Measurements from ENCODE around the gene SYK.
"Not testable (repeated sequence)": the region's sequence is repeated elsewhere in the genome, so short reads cannot be mapped to it uniquely, and the experiment has no call there.

Gene SYK

DNA sequence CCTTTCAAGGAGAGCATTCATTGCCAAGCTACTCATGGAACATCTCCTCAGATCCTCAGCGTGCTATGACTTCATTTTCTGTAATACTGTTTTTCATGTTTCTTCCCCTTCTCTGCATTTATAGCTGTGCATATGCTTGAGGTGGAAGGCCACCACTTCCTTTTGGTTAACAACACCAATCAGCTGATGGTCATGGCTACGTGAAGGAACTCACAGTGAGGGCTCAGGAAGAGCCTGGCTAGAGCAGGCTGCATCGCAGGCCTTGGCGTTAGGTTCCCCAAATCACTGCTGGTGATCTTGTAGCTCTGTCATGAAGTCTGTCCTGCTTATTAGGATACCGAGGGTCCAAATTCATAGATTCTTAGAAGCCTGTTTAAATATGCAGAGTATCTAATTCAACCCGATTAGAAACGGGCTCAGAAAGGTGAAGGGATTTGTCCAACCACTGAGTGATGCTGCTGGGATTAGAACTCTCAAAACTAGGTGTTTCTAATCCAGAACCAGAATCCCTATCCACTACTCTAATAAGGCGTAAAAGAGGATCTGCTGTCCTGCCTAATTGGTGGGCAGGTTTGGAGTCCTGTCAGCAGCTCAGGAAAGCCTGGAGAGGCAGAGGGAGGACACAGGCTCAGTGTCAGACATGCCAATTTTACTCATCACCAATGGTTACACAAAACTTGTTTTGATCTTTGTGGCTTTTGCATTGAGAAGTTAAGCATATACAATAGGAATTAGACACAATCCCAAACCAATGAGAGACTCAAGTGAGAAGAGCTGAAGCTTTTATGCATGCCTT is 7.5 kb downstream of the SYK start:
- DNase-seq (ENCODE audit: low read depth, low spot score), result no peak
- H3K9me3 ChIP-seq (ENCODE audit: control insufficient read depth, insufficient read depth, low read length), result no peaks in the 10 kb centered on the region
- H3K4me1 ChIP-seq (ENCODE audit: control insufficient read depth, insufficient read depth, low read length), result no peaks in the 10 kb centered on the region
- H3K36me3 ChIP-seq (ENCODE audit: control insufficient read depth, insufficient read depth, low read length), result no peaks in the 10 kb centered on the region
- H3K27me3 ChIP-seq (ENCODE audit: control insufficient read depth, insufficient read depth, low read length), result no peaks in the 10 kb centered on the region
- no peak overlapping the region for H3K4me3 ChIP-seq (ENCODE audit: low read length)
- H3K27ac ChIP-seq (ENCODE audit: low read length), result no peak overlapping the region
- WGBS (ENCODE audit: insufficient coverage, insufficient read length), result no CpG with 5 or more reads among the region's 8 CpGs

DNA sequence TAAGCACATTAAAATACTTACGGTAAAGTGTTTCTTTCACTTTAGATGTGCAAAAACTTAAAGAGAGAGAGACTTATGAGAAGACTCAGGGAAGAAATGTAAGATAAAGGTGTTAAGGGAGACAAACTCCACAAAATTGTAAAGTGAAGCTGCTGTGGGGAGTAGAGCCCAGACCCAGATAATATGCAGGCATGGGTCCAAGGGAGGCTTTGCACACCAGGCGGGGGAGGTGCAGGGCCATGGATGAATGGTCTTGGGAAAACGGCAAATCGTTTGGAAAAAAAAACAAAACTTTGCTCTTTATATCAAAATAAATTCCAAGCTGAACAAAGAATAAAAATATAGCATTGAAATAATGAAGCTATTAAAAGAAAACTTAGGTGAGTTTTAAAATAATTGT is 9.1 kb downstream of the SYK start:
- Histone ChIP-seq H3K9me3 (ENCODE audit: control insufficient read depth, insufficient read depth, low read length) (no peaks in the 10 kb centered on the region), H3K4me1 (ENCODE audit: control insufficient read depth, insufficient read depth, low read length) (peaks cover 3% of the 10 kb centered on the region; the same call in 1 of the 2 replicates), H3K4me3 (ENCODE audit: low read length) (no peak overlapping the region), H3K27me3 (ENCODE audit: control insufficient read depth, insufficient read depth, low read length) (no peaks in the 10 kb centered on the region), H3K27ac (ENCODE audit: low read length) (no peak overlapping the region), H3K36me3 (ENCODE audit: control insufficient read depth, insufficient read depth, low read length) (no peaks in the 10 kb centered on the region; the same call in 1 of the 2 replicates)
- DNase-seq (ENCODE audit: low read depth, low spot score), result no peak
- WGBS (ENCODE audit: insufficient coverage, insufficient read length), result no CpG with 5 or more reads among the region's 4 CpGs

DNA sequence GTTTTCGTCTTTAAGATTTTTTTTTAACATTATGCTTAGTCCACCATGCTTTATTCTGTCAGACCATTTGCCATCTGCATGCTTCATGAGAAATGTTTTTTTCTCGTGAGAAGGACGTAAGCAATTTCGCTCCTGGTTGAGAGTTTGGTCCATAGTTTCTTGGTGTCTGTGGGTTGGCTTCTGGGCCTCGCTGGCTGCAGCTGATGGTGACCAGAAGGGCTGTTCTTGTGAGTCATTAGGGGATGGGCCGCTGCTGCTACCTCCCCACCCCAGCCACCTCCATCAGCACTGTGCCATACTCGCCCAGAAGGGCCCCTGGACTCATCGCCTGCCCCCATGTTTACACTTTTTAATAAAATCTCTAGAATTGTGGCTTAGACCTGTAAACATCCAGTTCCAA is 11.4 kb downstream of the SYK start:
- Histone ChIP-seq H3K27me3 (ENCODE audit: control insufficient read depth, insufficient read depth, low read length) (no peaks in the 10 kb centered on the region), H3K36me3 (ENCODE audit: control insufficient read depth, insufficient read depth, low read length) (no peaks in the 10 kb centered on the region; the same call in 1 of the 2 replicates), H3K9me3 (ENCODE audit: control insufficient read depth, insufficient read depth, low read length) (no peaks in the 10 kb centered on the region), H3K4me1 (ENCODE audit: control insufficient read depth, insufficient read depth, low read length) (peaks cover 3% of the 10 kb centered on the region; the same call in 1 of the 2 replicates), H3K27ac (ENCODE audit: low read length) (no peak overlapping the region), H3K4me3 (ENCODE audit: low read length) (no peak overlapping the region)
- DNase-seq (ENCODE audit: low read depth, low spot score), result no peak
- no CpG with 5 or more reads among the region's 8 CpGs for WGBS (ENCODE audit: insufficient coverage, insufficient read length)

DNA sequence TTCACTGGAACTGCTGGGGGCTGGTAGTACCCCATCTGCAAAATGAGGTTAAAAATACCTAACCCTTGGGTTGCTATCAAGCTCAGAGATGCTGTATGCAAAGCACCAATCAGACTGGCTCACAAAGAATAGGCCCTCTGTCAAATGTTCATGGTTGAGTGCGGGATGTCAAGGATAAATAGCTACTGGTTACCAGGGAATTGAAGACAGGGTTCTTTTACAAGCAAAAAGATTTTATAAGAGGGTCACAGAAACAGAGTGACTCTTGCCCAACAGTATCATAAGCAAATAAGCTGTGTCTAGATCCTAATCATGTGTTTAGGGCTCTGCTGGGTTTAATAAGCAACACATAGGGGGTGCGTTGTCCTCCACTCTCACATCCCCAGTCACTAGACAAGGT is 11.9 kb downstream of the SYK start:
- H3K4me1 ChIP-seq (ENCODE audit: control insufficient read depth, insufficient read depth, low read length), result peaks cover 3% of the 10 kb centered on the region; the same call in 1 of the 2 replicates
- no peak overlapping the region for H3K27ac ChIP-seq (ENCODE audit: low read length)
- DNase-seq (ENCODE audit: low read depth, low spot score), result no peak
- H3K27me3 ChIP-seq (ENCODE audit: control insufficient read depth, insufficient read depth, low read length), result no peaks in the 10 kb centered on the region
- WGBS (ENCODE audit: insufficient coverage, insufficient read length), result no CpG with 5 or more reads among the region's 2 CpGs
- H3K4me3 ChIP-seq (ENCODE audit: low read length), result no peak overlapping the region
- no peaks in the 10 kb centered on the region; the same call in 1 of the 2 replicates for H3K36me3 ChIP-seq (ENCODE audit: control insufficient read depth, insufficient read depth, low read length)
- H3K9me3 ChIP-seq (ENCODE audit: control insufficient read depth, insufficient read depth, low read length), result no peaks in the 10 kb centered on the region

DNA sequence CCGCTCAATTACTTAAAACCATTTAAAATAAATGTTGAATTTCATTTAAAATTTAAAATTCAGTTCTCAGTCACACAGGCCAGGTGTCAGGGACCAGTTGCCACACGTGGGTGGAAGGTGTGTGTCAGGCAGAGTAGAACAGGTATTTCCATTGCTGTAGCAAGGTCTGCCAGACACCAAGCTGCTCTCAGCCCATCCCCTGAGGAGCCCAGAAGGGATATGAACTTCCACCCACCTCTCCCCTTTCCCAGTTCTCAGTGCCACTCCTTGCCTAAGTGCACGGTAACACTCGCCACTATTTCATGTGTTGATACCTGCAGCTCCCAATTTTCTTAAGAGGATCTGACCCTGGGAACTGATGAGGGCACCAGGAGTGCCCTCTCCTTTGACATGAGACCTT is 12.7 kb downstream of the SYK start:
- Histone ChIP-seq H3K9me3 (ENCODE audit: control insufficient read depth, insufficient read depth, low read length) (no peaks in the 10 kb centered on the region), H3K36me3 (ENCODE audit: control insufficient read depth, insufficient read depth, low read length) (no peaks in the 10 kb centered on the region; the same call in 1 of the 2 replicates), H3K27ac (ENCODE audit: low read length) (no peak overlapping the region), H3K27me3 (ENCODE audit: control insufficient read depth, insufficient read depth, low read length) (no peaks in the 10 kb centered on the region), H3K4me1 (ENCODE audit: control insufficient read depth, insufficient read depth, low read length) (peaks cover 3% of the 10 kb centered on the region; the same call in 1 of the 2 replicates), H3K4me3 (ENCODE audit: low read length) (no peak overlapping the region)
- WGBS (ENCODE audit: insufficient coverage, insufficient read length), result no CpG with 5 or more reads among the region's 4 CpGs
- DNase-seq (ENCODE audit: low read depth, low spot score), result no peak

DNA sequence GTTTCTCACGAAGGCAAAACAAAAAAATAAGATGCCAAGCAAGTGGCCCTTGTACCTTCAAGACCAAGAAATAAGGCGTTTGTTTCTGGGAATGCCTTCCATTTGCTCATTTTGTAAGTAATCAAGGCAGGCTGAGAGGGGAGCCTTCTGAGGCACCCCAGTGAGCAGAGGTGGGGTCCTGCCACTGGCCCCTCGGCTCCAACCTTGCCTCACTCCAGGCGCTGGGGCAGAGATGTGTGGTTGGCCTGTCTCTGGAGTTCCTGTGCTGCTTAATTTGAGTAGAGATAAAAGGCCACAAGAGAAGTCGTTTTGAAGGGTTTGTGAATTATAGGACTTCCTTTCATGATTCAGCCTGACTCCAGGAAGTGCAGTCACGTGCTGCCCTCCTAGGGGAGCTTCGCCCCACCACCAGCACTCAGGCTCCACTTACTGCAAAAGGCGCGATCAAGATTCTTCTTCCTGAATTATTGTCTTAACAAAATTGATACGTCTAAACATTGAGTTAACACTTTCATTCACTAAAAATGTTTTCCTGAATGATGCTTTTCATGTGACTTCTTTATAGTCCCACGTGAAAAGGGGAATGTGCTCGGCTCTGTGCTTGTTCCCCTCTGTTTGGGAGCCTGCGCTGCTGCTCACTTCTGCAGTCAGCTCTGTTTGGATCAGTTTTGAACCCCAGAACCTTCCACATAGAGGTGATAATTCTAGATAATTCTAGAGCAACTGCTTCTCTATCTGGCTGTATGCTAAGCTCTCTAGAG is 13.7 kb downstream of the SYK start:
- Histone ChIP-seq H3K9me3 (ENCODE audit: control insufficient read depth, insufficient read depth, low read length) (no peaks in the 10 kb centered on the region), H3K36me3 (ENCODE audit: control insufficient read depth, insufficient read depth, low read length) (no peaks in the 10 kb centered on the region; the same call in 1 of the 2 replicates), H3K27me3 (ENCODE audit: control insufficient read depth, insufficient read depth, low read length) (no peaks in the 10 kb centered on the region), H3K4me1 (ENCODE audit: control insufficient read depth, insufficient read depth, low read length) (peaks cover 3% of the 10 kb centered on the region; the same call in 1 of the 2 replicates), H3K27ac (ENCODE audit: low read length) (no peak overlapping the region), H3K4me3 (ENCODE audit: low read length) (no peak overlapping the region)
- no CpG with 5 or more reads among the region's 13 CpGs for WGBS (ENCODE audit: insufficient coverage, insufficient read length)
- no peak for DNase-seq (ENCODE audit: low read depth, low spot score)

DNA sequence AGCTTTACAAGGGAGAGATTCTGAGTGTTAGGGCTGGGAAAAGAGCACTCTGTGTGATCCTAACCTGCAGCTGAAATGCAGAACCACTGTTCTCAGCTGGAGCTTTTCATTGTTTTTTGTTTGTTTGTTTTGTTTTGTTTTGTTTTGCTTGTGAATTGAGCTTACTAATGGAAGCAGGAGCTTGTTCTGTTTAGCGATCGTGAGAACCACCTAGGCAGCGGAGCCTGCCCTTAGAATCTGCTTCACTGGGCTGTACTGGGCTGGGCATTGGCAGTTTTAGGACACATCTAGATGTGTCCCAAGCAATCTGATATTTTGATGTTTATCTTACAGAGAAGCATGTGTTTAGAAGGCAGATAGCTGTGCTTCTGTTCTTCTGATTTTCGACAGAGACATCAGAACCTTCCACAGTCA is 14.3 kb downstream of the SYK start:
- DNase-seq (ENCODE audit: low read depth, low spot score), result no peak
- H3K27ac ChIP-seq (ENCODE audit: low read length), result no peak overlapping the region
- H3K4me3 ChIP-seq (ENCODE audit: low read length), result no peak overlapping the region
- H3K36me3 ChIP-seq (ENCODE audit: control insufficient read depth, insufficient read depth, low read length), result no peaks in the 10 kb centered on the region; the same call in 1 of the 2 replicates
- H3K9me3 ChIP-seq (ENCODE audit: control insufficient read depth, insufficient read depth, low read length), result no peaks in the 10 kb centered on the region
- no CpG with 5 or more reads among the region's 4 CpGs for WGBS (ENCODE audit: insufficient coverage, insufficient read length)
- peaks cover 3% of the 10 kb centered on the region; the same call in 1 of the 2 replicates for H3K4me1 ChIP-seq (ENCODE audit: control insufficient read depth, insufficient read depth, low read length)
- H3K27me3 ChIP-seq (ENCODE audit: control insufficient read depth, insufficient read depth, low read length), result no peaks in the 10 kb centered on the region

DNA sequence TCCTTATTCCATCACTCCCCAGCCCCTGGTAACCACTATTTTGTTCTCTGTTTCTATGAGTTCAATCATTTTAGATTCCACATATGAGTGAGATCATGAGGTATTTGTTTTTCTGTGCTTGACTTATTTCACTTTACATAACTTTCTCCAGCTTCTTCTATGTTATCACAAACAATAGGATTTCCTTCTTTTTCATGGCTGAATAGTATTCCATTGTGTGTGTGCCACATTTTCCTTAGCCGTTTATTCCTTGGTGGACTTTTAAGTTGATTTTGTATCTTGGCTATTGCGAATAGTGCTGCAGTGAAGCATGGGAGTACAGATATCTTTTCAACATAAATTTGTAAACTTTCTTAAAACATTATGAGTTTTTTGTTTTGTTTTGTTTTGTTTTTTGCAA is 15.1 kb downstream of the SYK start:
- Histone ChIP-seq H3K27ac (ENCODE audit: low read length) (no peak overlapping the region), H3K36me3 (ENCODE audit: control insufficient read depth, insufficient read depth, low read length) (no peaks in the 10 kb centered on the region; the same call in 1 of the 2 replicates)
- DNase-seq (ENCODE audit: low read depth, low spot score), result no peak

DNA sequence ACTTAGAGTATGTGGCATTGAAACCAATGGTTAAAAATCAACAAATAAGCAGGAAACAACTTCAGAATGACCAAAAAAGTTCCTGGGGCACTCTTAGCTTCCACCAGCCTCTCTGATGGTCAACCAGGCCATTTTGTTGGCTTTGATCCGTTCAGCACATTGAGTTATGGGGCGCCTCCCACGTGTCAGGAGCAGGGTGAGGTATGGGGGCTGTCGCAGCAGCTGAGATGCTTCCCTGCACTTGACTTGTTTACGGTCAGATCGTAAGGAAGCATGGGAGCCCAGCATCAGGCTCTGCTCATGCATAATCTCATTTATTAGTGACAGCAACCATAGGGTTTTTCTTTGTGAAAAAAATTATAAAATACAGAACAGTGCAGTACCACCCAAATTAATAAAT is 16.7 kb downstream of the SYK start:
- no peak for DNase-seq (ENCODE audit: low read depth, low spot score)
- Histone ChIP-seq H3K36me3 (ENCODE audit: control insufficient read depth, insufficient read depth, low read length) (no peaks in the 10 kb centered on the region; the same call in 1 of the 2 replicates), H3K27ac (ENCODE audit: low read length) (no peak overlapping the region), H3K4me3 (ENCODE audit: low read length) (no peak overlapping the region), H3K9me3 (ENCODE audit: control insufficient read depth, insufficient read depth, low read length) (no peaks in the 10 kb centered on the region; the same call in 1 of the 2 replicates), H3K27me3 (ENCODE audit: control insufficient read depth, insufficient read depth, low read length) (no peaks in the 10 kb centered on the region), H3K4me1 (ENCODE audit: control insufficient read depth, insufficient read depth, low read length) (peaks cover 3% of the 10 kb centered on the region; the same call in 1 of the 2 replicates)
- no CpG with 5 or more reads among the region's 6 CpGs for whole genome bisulfite sequencing (ENCODE audit: insufficient coverage, insufficient read length)

More for the DNA sequence above, 15.1 kb downstream of the SYK start:
- no peaks in the 10 kb centered on the region for H3K27me3 ChIP-seq (ENCODE audit: control insufficient read depth, insufficient read depth, low read length)
- no CpG with 5 or more reads among the region's 2 CpGs for WGBS (ENCODE audit: insufficient coverage, insufficient read length)
- H3K9me3 ChIP-seq (ENCODE audit: control insufficient read depth, insufficient read depth, low read length), result no peaks in the 10 kb centered on the region
- no peak overlapping the region for H3K4me3 ChIP-seq (ENCODE audit: low read length)
- peaks cover 3% of the 10 kb centered on the region; the same call in 1 of the 2 replicates for H3K4me1 ChIP-seq (ENCODE audit: control insufficient read depth, insufficient read depth, low read length)

DNA sequence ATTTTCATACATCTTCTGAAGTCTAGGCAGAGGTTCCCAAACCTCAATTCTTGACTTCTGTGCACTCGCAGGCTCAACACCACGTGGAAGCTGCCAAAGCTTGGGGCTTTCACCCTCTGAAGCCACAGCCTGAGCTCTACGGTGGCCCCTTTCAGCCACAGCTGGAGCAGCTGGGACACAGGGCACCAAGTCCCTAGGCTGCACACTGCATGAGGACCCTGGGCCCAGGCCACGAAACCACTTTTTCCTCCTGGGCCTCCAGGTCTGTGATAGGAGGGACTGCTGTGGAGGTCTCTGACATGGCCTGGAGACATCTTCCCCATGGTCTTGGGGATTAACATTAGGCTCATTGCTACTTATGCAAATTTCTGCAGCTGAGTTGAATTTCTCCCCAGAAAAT is 18.8 kb downstream of the SYK start:
- not testable (repeated sequence) for H3K4me3 ChIP-seq (ENCODE audit: low read length); H3K27ac ChIP-seq (ENCODE audit: low read length); H3K36me3 ChIP-seq (ENCODE audit: control insufficient read depth, insufficient read depth, low read length); H3K9me3 ChIP-seq (ENCODE audit: control insufficient read depth, insufficient read depth, low read length); DNase-seq (ENCODE audit: low read depth, low spot score); H3K27me3 ChIP-seq (ENCODE audit: control insufficient read depth, insufficient read depth, low read length); H3K4me1 ChIP-seq (ENCODE audit: control insufficient read depth, insufficient read depth, low read length)
- no CpG with 5 or more reads among the region's 4 CpGs for WGBS (ENCODE audit: insufficient coverage, insufficient read length)
